Measurements from ENCODE around the gene GRIN1.

GRCh38 chr9:137192448-137192780 lies 53.5 kb downstream of the GRIN1 start:
- no peak for TF ChIP-seq CTCF (conservative IDR thresholded peaks at IDR 0.05; ENCODE audit: low read length)
- TF ChIP-seq EZH2phosphoT487 (IDR thresholded peaks at IDR 0.05; ENCODE audit: borderline replicate concordance, low read depth, low read length) = no peak
